Measurements from ENCODE around the gene SLC12A9.

The SLC12A9 gene

GRCh38 chr7:100825751-100826513 is 26.6 kb upstream of the SLC12A9 start:
- peak overlapping the region; percentile 54 to 78 for H3K4me3 ChIP-seq (ENCODE audit: low read length in 2 of 2)

GRCh38 chr7:100826514-100827329 is 25.8 kb upstream of the SLC12A9 start:
- Histone ChIP-seq H3K4me3 (ENCODE audit: low read length in 2 of 2) (peak overlapping the region; percentile 54 to 78), H3K4me1 (ENCODE audit: control insufficient read depth, insufficient read depth, low read length) (peaks cover 30% of the 10 kb centered on the region), H3K36me3 (ENCODE audit: control insufficient read depth in 2 of 2, insufficient read depth in 2 of 2, low read length in 2 of 2) (peaks cover 0 to 6% of the 10 kb centered on the region in 2 donors), H3K9ac (ENCODE audit: low read length in 2 of 2) (peak overlapping the region; percentile 60), H3K9me3 (ENCODE audit: control insufficient read depth in 2 of 2, low read length in 2 of 2) (no peaks in the 10 kb centered on the region), H3K27ac (ENCODE audit: low read length) (peak overlapping the region; percentile 24), H3K27me3 (ENCODE audit: control insufficient read depth in 1 of 2, insufficient read depth in 2 of 2, low read length in 2 of 2) (no peaks in the 10 kb centered on the region)

More at GRCh38 chr7:100825751-100826513, 26.6 kb upstream of the SLC12A9 start:
- H3K9me3 ChIP-seq (ENCODE audit: control insufficient read depth in 2 of 2, low read length in 2 of 2): no peaks in the 10 kb centered on the region
- no peak overlapping the region for H3K27ac ChIP-seq (ENCODE audit: low read length)
- H3K4me1 ChIP-seq (ENCODE audit: control insufficient read depth, insufficient read depth, low read length): peaks cover 30% of the 10 kb centered on the region
- peaks cover 0 to 6% of the 10 kb centered on the region in 2 donors for H3K36me3 ChIP-seq (ENCODE audit: control insufficient read depth in 2 of 2, insufficient read depth in 2 of 2, low read length in 2 of 2)
- no peaks in the 10 kb centered on the region for H3K27me3 ChIP-seq (ENCODE audit: control insufficient read depth in 1 of 2, insufficient read depth in 2 of 2, low read length in 2 of 2)
- peak overlapping the region; percentile 60 to 69 for H3K9ac ChIP-seq (ENCODE audit: low read length in 2 of 2)

- Histone ChIP-seq H3K27me3 (ENCODE audit: control insufficient read depth in 1 of 2, insufficient read depth in 2 of 2, low read length in 2 of 2) (no peaks in the 10 kb centered on the region), H3K4me1 (ENCODE audit: control insufficient read depth, insufficient read depth, low read length) (peaks cover 30% of the 10 kb centered on the region), H3K9ac (ENCODE audit: low read length in 2 of 2) (peak within 1 kb of the TSS; percentile 60), H3K36me3 (ENCODE audit: control insufficient read depth in 2 of 2, insufficient read depth in 2 of 2, low read length in 2 of 2) (peaks cover 0 to 4% of the 10 kb centered on the region in 2 donors), H3K27ac (ENCODE audit: low read length) (peak within 1 kb of the TSS; percentile 24), H3K4me3 (ENCODE audit: low read length in 2 of 2) (peak within 1 kb of the TSS; percentile 78 to 80), H3K9me3 (ENCODE audit: control insufficient read depth in 2 of 2, low read length in 2 of 2) (no peaks in the 10 kb centered on the region)
Observed at GRCh38 chr7:100827330-100828226, 24.9 kb upstream of the SLC12A9 start, which contains the start of gene EPHB4. TSS of gene EPHB4 (minus strand) at chr7:100827523. CDS start at chr7:100827030, 493 bp downstream.

- Histone ChIP-seq H3K4me1 (ENCODE audit: control insufficient read depth, insufficient read depth, low read length) (peaks cover 30% of the 10 kb centered on the region), H3K36me3 (ENCODE audit: control insufficient read depth in 2 of 2, insufficient read depth in 2 of 2, low read length in 2 of 2) (no peaks in the 10 kb centered on the region), H3K9me3 (ENCODE audit: control insufficient read depth in 2 of 2, low read length in 2 of 2) (no peaks in the 10 kb centered on the region), H3K9ac (ENCODE audit: low read length in 2 of 2) (no peak overlapping the region), H3K27ac (ENCODE audit: low read length) (no peak overlapping the region), H3K27me3 (ENCODE audit: control insufficient read depth in 1 of 2, insufficient read depth in 2 of 2, low read length in 2 of 2) (no peaks in the 10 kb centered on the region), H3K4me3 (ENCODE audit: low read length in 2 of 2) (no peak overlapping the region)
Observed at GRCh38 chr7:100829150-100829716, 23.3 kb upstream of the SLC12A9 start.

GRCh38 chr7:100830396-100830795 is 22.1 kb upstream of the SLC12A9 start:
- H3K36me3 ChIP-seq (ENCODE audit: control insufficient read depth in 2 of 2, insufficient read depth in 2 of 2, low read length in 2 of 2): no peaks in the 10 kb centered on the region
- H3K9me3 ChIP-seq (ENCODE audit: control insufficient read depth in 2 of 2, low read length in 2 of 2): no peaks in the 10 kb centered on the region
- H3K27me3 ChIP-seq (ENCODE audit: control insufficient read depth in 1 of 2, insufficient read depth in 2 of 2, low read length in 2 of 2): no peaks in the 10 kb centered on the region
- H3K27ac ChIP-seq (ENCODE audit: low read length): no peak overlapping the region
- H3K4me3 ChIP-seq (ENCODE audit: low read length in 2 of 2): no peak overlapping the region
- peaks cover 20% of the 10 kb centered on the region for H3K4me1 ChIP-seq (ENCODE audit: control insufficient read depth, insufficient read depth, low read length)
- H3K9ac ChIP-seq (ENCODE audit: low read length in 2 of 2): no peak overlapping the region

GRCh38 chr7:100832281-100832633 is 20.3 kb upstream of the SLC12A9 start:
- Histone ChIP-seq H3K4me1 (ENCODE audit: control insufficient read depth, insufficient read depth, low read length) (peaks cover 9% of the 10 kb centered on the region), H3K36me3 (ENCODE audit: control insufficient read depth in 2 of 2, insufficient read depth in 2 of 2, low read length in 2 of 2) (no peaks in the 10 kb centered on the region), H3K4me3 (ENCODE audit: low read length in 2 of 2) (no peak overlapping the region), H3K9me3 (ENCODE audit: control insufficient read depth in 2 of 2, low read length in 2 of 2) (no peaks in the 10 kb centered on the region), H3K27me3 (ENCODE audit: control insufficient read depth in 1 of 2, insufficient read depth in 2 of 2, low read length in 2 of 2) (no peaks in the 10 kb centered on the region), H3K27ac (ENCODE audit: low read length) (no peak overlapping the region), H3K9ac (ENCODE audit: low read length in 2 of 2) (no peak overlapping the region)

- H3K9me3 ChIP-seq (ENCODE audit: control insufficient read depth in 2 of 2, low read length in 2 of 2): no peaks in the 10 kb centered on the region
- H3K4me1 ChIP-seq (ENCODE audit: control insufficient read depth, insufficient read depth, low read length): peaks cover 3% of the 10 kb centered on the region
- no peak overlapping the region for H3K27ac ChIP-seq (ENCODE audit: low read length)
- no peaks in the 10 kb centered on the region for H3K27me3 ChIP-seq (ENCODE audit: control insufficient read depth in 1 of 2, insufficient read depth in 2 of 2, low read length in 2 of 2)
- H3K36me3 ChIP-seq (ENCODE audit: control insufficient read depth in 2 of 2, insufficient read depth in 2 of 2, low read length in 2 of 2): no peaks in the 10 kb centered on the region
- H3K9ac ChIP-seq (ENCODE audit: low read length in 2 of 2): peak overlapping the region in 1 of 2 donors; percentile 21
- no peak overlapping the region for H3K4me3 ChIP-seq (ENCODE audit: low read length in 2 of 2)
Observed at GRCh38 chr7:100835903-100836811, 16.4 kb upstream of the SLC12A9 start.

GRCh38 chr7:100836812-100837098 is 15.8 kb upstream of the SLC12A9 start:
- Histone ChIP-seq H3K9me3 (ENCODE audit: control insufficient read depth in 2 of 2, low read length in 2 of 2) (no peaks in the 10 kb centered on the region), H3K36me3 (ENCODE audit: control insufficient read depth in 2 of 2, insufficient read depth in 2 of 2, low read length in 2 of 2) (no peaks in the 10 kb centered on the region), H3K4me3 (ENCODE audit: low read length in 2 of 2) (peak overlapping the region; percentile 75 to 78), H3K27me3 (ENCODE audit: control insufficient read depth in 1 of 2, insufficient read depth in 2 of 2, low read length in 2 of 2) (no peaks in the 10 kb centered on the region), H3K4me1 (ENCODE audit: control insufficient read depth, insufficient read depth, low read length) (peaks cover 3% of the 10 kb centered on the region), H3K27ac (ENCODE audit: low read length) (peak overlapping the region; percentile 80), H3K9ac (ENCODE audit: low read length in 2 of 2) (peak overlapping the region; percentile 59 to 74)

GRCh38 chr7:100837099-100837836 is 15.2 kb upstream of the SLC12A9 start:
- H3K4me1 ChIP-seq (ENCODE audit: control insufficient read depth, insufficient read depth, low read length): peaks cover 3% of the 10 kb centered on the region
- H3K4me3 ChIP-seq (ENCODE audit: low read length in 2 of 2): peak overlapping the region; percentile 75 to 78
- no peaks in the 10 kb centered on the region for H3K36me3 ChIP-seq (ENCODE audit: control insufficient read depth in 2 of 2, insufficient read depth in 2 of 2, low read length in 2 of 2)
- H3K9me3 ChIP-seq (ENCODE audit: control insufficient read depth in 2 of 2, low read length in 2 of 2): no peaks in the 10 kb centered on the region
- no peaks in the 10 kb centered on the region for H3K27me3 ChIP-seq (ENCODE audit: control insufficient read depth in 1 of 2, insufficient read depth in 2 of 2, low read length in 2 of 2)
- peak overlapping the region; percentile 80 for H3K27ac ChIP-seq (ENCODE audit: low read length)
- H3K9ac ChIP-seq (ENCODE audit: low read length in 2 of 2): peak overlapping the region; percentile 59 to 74

Measured in stomach smooth muscle (tissue), 2 donors.